ENCODE results near the gene FNBP1.

DNA sequence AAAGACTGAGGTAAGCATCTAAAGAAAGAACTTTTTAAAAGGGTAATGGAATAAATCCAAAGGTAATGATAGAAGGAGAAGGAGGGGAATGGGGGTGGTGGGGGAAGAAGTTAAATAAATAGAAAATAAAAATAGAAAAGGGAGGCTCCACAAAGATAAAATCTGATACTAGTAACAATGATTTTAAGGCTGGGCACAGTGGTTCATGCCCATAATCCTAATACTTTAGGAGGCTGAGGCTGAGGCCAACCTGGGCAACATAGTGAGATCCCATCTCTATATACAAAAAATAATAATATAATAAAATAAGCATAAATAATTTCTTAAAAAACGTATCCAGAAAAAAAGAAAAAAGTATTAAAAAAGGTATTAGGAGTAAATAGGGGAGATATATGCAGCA lies 89.3 kb downstream of the FNBP1 start:
- no peak for TF ChIP-seq EZH2phosphoT487 (conservative IDR thresholded peaks at IDR 0.05; ENCODE audit: low read length)
- TF ChIP-seq, protein P1, sequence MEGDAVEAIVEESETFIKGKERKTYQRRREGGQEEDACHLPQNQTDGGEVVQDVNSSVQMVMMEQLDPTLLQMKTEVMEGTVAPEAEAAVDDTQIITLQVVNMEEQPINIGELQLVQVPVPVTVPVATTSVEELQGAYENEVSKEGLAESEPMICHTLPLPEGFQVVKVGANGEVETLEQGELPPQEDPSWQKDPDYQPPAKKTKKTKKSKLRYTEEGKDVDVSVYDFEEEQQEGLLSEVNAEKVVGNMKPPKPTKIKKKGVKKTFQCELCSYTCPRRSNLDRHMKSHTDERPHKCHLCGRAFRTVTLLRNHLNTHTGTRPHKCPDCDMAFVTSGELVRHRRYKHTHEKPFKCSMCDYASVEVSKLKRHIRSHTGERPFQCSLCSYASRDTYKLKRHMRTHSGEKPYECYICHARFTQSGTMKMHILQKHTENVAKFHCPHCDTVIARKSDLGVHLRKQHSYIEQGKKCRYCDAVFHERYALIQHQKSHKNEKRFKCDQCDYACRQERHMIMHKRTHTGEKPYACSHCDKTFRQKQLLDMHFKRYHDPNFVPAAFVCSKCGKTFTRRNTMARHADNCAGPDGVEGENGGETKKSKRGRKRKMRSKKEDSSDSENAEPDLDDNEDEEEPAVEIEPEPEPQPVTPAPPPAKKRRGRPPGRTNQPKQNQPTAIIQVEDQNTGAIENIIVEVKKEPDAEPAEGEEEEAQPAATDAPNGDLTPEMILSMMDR (IDR thresholded peaks at IDR 0.05; ENCODE audit: insufficient read depth, low read length, poor library complexity, severe bottlenecking) = no peak
